ENCODE measurements around the gene DNAH7.

GRCh38 chr2:195758846-195759245 lies 309.8 kb downstream of the DNAH7 start:
- TF ChIP-seq CTCF (IDR thresholded peaks at IDR 0.05) (no peak), POLR2A (IDR thresholded peaks at IDR 0.05) (no peak)

Data from testis (tissue), 2 donors.